ENCODE results near the gene DCUN1D1.

DCUN1D1 gene

DNA sequence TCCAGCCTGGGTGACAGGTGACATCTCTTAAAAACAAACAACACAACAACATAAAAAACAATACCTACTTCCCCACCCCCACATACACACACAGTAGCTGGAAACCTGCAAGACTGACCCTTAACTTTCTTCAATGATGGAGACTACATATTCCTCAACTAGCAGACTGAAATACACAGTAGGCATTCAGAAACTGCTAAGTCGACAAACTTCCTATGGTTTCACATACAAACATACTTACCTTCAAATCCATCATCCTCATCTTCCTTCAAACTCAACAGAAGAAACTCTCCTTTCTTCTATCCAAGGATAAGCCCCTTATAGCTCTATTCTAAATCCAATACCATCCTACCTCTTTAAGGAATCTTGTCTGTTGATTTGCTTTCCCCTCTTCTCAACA is 30.6 kb downstream of the DCUN1D1 start:
- H3K36me3 ChIP-seq (ENCODE audit: insufficient read depth, insufficient read length, low read length) = peaks cover 28% of the 10 kb centered on the region
- DNase-seq (ENCODE audit: low read depth, low spot score) = no peak
- no peak overlapping the region for H3K4me3 ChIP-seq (ENCODE audit: insufficient read length, low read depth)
- no peak overlapping the region for H3K9ac ChIP-seq (ENCODE audit: insufficient read length, low read depth)
- H3K9me3 ChIP-seq (ENCODE audit: insufficient read depth, low read length) = peaks cover 29% of the 10 kb centered on the region
- no peak for TF ChIP-seq SUZ12 (IDR thresholded peaks at IDR 0.05; ENCODE audit: extremely low read depth, insufficient read depth, insufficient read length)
- no peak for TF ChIP-seq YY1 (IDR thresholded peaks at IDR 0.05; ENCODE audit: insufficient read depth, insufficient read length)
- no peak for TF ChIP-seq ZNF274 (IDR thresholded peaks at IDR 0.05; ENCODE audit: low read depth, low read length)
- H3K27me3 ChIP-seq (ENCODE audit: insufficient read depth, insufficient read length) = no peaks in the 10 kb centered on the region
- H3K4me1 ChIP-seq (ENCODE audit: insufficient read depth, insufficient read length) = no peaks in the 10 kb centered on the region

- no peak for DNase-seq (ENCODE audit: low read depth, low spot score)
- peaks cover 28% of the 10 kb centered on the region for H3K36me3 ChIP-seq (ENCODE audit: insufficient read depth, insufficient read length, low read length)
- TF ChIP-seq ZNF274 (IDR thresholded peaks at IDR 0.05; ENCODE audit: low read depth, low read length) (no peak), SUZ12 (IDR thresholded peaks at IDR 0.05; ENCODE audit: extremely low read depth, insufficient read depth, insufficient read length) (no peak), YY1 (IDR thresholded peaks at IDR 0.05; ENCODE audit: insufficient read depth, insufficient read length) (no peak)
- no peak overlapping the region for H3K4me3 ChIP-seq (ENCODE audit: insufficient read length, low read depth)
- H3K27me3 ChIP-seq (ENCODE audit: insufficient read depth, insufficient read length) = no peaks in the 10 kb centered on the region
- peaks cover 15% of the 10 kb centered on the region for H3K9me3 ChIP-seq (ENCODE audit: insufficient read depth, low read length)
- H3K9ac ChIP-seq (ENCODE audit: insufficient read length, low read depth) = no peak overlapping the region
- no peaks in the 10 kb centered on the region for H3K4me1 ChIP-seq (ENCODE audit: insufficient read depth, insufficient read length)
These were observed 32.0 kb downstream of the DCUN1D1 start for GRCh38 chr3:182948305-182948704.

DNA sequence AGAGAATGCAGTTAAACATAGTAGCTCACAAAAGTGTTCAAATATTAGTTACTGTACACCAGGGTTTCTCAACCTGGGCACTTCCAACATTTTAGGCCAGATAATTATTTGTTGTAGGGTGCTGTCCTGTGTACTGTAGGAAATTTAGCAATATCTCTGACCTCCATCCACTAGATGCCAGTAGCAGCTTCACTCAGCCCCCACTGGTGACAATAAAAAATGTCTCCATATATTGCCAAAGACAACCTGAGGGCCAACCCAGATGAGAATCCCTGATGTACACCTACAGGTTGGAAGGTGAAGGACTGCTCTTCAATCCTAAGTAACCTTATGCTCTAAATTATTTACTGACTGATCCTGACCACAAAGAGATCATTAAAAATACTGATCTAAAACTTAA is 32.5 kb downstream of the DCUN1D1 start:
- Histone ChIP-seq H3K4me1 (ENCODE audit: insufficient read depth, insufficient read length) (no peaks in the 10 kb centered on the region), H3K9me3 (ENCODE audit: insufficient read depth, low read length) (peaks cover 11% of the 10 kb centered on the region), H3K36me3 (ENCODE audit: insufficient read depth, insufficient read length, low read length) (peaks cover 25% of the 10 kb centered on the region), H3K4me3 (ENCODE audit: insufficient read length, low read depth) (no peak overlapping the region), H3K27me3 (ENCODE audit: insufficient read depth, insufficient read length) (no peaks in the 10 kb centered on the region), H3K9ac (ENCODE audit: insufficient read length, low read depth) (no peak overlapping the region)
- no peak for TF ChIP-seq ZNF274 (IDR thresholded peaks at IDR 0.05; ENCODE audit: low read depth, low read length)
- no peak for TF ChIP-seq YY1 (IDR thresholded peaks at IDR 0.05; ENCODE audit: insufficient read depth, insufficient read length)
- no peak for TF ChIP-seq SUZ12 (IDR thresholded peaks at IDR 0.05; ENCODE audit: extremely low read depth, insufficient read depth, insufficient read length)
- DNase-seq (ENCODE audit: low read depth, low spot score) = no peak

DNA sequence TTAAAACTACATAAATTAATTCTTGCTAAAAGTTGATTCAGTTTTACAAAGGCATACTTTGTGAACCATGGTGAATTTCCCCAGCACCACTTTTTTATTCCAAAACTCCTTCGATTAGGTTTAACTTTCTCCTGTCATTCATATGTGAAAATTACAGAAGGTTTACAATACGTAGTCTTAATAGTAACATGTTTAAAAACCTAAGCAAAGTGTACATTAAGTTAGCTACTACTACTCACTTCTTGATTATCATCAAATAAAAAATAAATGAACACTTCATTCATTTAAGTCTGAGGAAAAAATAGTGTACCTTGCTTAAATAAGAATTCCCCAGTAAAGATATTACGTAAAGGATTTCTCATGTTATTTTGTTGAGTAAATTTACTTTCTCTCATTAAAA is 38.6 kb downstream of the DCUN1D1 start:
- H3K9ac ChIP-seq (ENCODE audit: insufficient read length, low read depth) = no peak overlapping the region
- H3K36me3 ChIP-seq (ENCODE audit: insufficient read depth, insufficient read length, low read length) = peaks cover 15% of the 10 kb centered on the region
- no peak for DNase-seq (ENCODE audit: low read depth, low spot score)
- no peaks in the 10 kb centered on the region for H3K4me1 ChIP-seq (ENCODE audit: insufficient read depth, insufficient read length)
- H3K27me3 ChIP-seq (ENCODE audit: insufficient read depth, insufficient read length) = no peaks in the 10 kb centered on the region
- no peak overlapping the region for H3K4me3 ChIP-seq (ENCODE audit: insufficient read length, low read depth)
- no peaks in the 10 kb centered on the region for H3K9me3 ChIP-seq (ENCODE audit: insufficient read depth, low read length)
- TF ChIP-seq YY1 (IDR thresholded peaks at IDR 0.05; ENCODE audit: insufficient read depth, insufficient read length) = no peak
- TF ChIP-seq ZNF274 (IDR thresholded peaks at IDR 0.05; ENCODE audit: low read depth, low read length) = no peak
- no peak for TF ChIP-seq SUZ12 (IDR thresholded peaks at IDR 0.05; ENCODE audit: extremely low read depth, insufficient read depth, insufficient read length)

- no peak for DNase-seq (ENCODE audit: low read depth, low spot score)
- Histone ChIP-seq H3K27me3 (ENCODE audit: insufficient read depth, insufficient read length) (no peaks in the 10 kb centered on the region), H3K9ac (ENCODE audit: insufficient read length, low read depth) (no peak overlapping the region), H3K36me3 (ENCODE audit: insufficient read depth, insufficient read length, low read length) (peaks cover 7% of the 10 kb centered on the region), H3K9me3 (ENCODE audit: insufficient read depth, low read length) (no peaks in the 10 kb centered on the region), H3K4me1 (ENCODE audit: insufficient read depth, insufficient read length) (no peaks in the 10 kb centered on the region), H3K4me3 (ENCODE audit: insufficient read length, low read depth) (no peak overlapping the region)
- TF ChIP-seq YY1 (IDR thresholded peaks at IDR 0.05; ENCODE audit: insufficient read depth, insufficient read length) (no peak), ZNF274 (IDR thresholded peaks at IDR 0.05; ENCODE audit: low read depth, low read length) (no peak), SUZ12 (IDR thresholded peaks at IDR 0.05; ENCODE audit: extremely low read depth, insufficient read depth, insufficient read length) (no peak)
These were observed 40.0 kb downstream of the DCUN1D1 start for GRCh38 chr3:182940266-182940808.

DNA sequence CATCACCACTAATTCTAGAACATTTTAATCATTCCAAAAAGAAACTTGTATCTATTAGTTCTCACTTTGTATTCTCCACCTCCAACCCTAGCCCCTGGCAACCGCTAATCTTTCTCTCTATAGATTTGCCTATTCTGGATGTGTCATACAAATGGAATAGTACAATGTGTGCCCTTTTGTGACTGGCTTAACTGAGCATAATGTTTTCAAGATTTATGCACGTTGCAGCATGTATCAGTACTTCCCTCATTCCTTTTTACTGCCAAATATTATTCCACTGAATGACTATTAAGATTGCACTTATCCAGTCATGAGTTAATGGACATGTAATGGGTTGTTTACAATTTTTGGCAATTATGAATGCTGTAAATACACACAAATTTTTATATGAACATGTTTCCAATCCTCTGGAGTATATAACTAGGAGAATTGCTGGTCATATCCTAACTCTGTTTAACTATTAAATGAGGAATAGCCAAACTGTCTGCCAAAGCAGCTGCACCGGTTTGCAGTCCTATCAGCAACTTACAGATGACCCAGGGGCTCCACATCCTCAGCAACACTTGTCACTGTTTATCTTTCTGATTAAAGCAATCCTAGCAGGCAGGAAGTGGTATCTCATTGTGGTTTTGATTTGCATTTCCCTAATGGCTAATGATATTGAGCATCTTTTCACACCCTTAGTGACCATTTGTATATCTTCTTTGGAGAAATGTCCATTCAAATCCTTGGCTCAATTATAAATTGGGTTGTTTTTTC is 42.9 kb downstream of the DCUN1D1 start:
- H3K9ac ChIP-seq (ENCODE audit: insufficient read length, low read depth) = no peak overlapping the region
- TF ChIP-seq SUZ12 (IDR thresholded peaks at IDR 0.05; ENCODE audit: extremely low read depth, insufficient read depth, insufficient read length) = no peak
- no peak for TF ChIP-seq ZNF274 (IDR thresholded peaks at IDR 0.05; ENCODE audit: low read depth, low read length)
- no peak for TF ChIP-seq YY1 (IDR thresholded peaks at IDR 0.05; ENCODE audit: insufficient read depth, insufficient read length)
- no peaks in the 10 kb centered on the region for H3K36me3 ChIP-seq (ENCODE audit: insufficient read depth, insufficient read length, low read length)
- H3K9me3 ChIP-seq (ENCODE audit: insufficient read depth, low read length) = peaks cover 2% of the 10 kb centered on the region; the same call in 1 of the 2 replicates
- no peaks in the 10 kb centered on the region for H3K4me1 ChIP-seq (ENCODE audit: insufficient read depth, insufficient read length)
- no peak for DNase-seq (ENCODE audit: low read depth, low spot score)
- H3K27me3 ChIP-seq (ENCODE audit: insufficient read depth, insufficient read length) = no peaks in the 10 kb centered on the region
- no peak overlapping the region for H3K4me3 ChIP-seq (ENCODE audit: insufficient read length, low read depth)

DNA sequence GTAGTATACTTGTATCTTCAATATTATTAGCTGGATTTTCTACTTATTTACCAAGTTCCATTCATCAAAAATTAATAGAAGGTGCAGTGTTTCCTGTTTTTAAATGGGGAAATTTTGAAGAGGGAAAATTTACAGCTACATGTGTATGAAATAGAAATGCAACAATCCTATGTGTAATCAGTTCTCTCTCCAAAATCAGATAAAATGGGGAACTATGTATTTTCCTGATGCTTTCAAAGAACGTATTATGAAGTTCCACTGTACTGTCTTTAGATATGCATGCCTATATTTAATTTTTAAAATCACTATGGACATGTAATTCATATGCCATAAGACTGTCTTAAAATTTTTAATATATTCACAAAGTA is 43.4 kb downstream of the DCUN1D1 start:
- TF ChIP-seq YY1 (IDR thresholded peaks at IDR 0.05; ENCODE audit: insufficient read depth, insufficient read length) = no peak
- TF ChIP-seq ZNF274 (IDR thresholded peaks at IDR 0.05; ENCODE audit: low read depth, low read length) = no peak
- TF ChIP-seq SUZ12 (IDR thresholded peaks at IDR 0.05; ENCODE audit: extremely low read depth, insufficient read depth, insufficient read length) = no peak
- H3K36me3 ChIP-seq (ENCODE audit: insufficient read depth, insufficient read length, low read length) = no peaks in the 10 kb centered on the region
- DNase-seq (ENCODE audit: low read depth, low spot score) = no peak
- H3K4me3 ChIP-seq (ENCODE audit: insufficient read length, low read depth) = no peak overlapping the region
- no peak overlapping the region for H3K9ac ChIP-seq (ENCODE audit: insufficient read length, low read depth)
- H3K27me3 ChIP-seq (ENCODE audit: insufficient read depth, insufficient read length) = no peaks in the 10 kb centered on the region
- H3K4me1 ChIP-seq (ENCODE audit: insufficient read depth, insufficient read length) = no peaks in the 10 kb centered on the region
- H3K9me3 ChIP-seq (ENCODE audit: insufficient read depth, low read length) = peaks cover 7% of the 10 kb centered on the region
